Left renal pelvis (tissue), 4 donors: Measurements from ENCODE around the gene PLEKHD1. TPM values are rescaled to one million over a fixed set of nuclear protein-coding genes. Genes with fewer than 3 reads are reported as not detected.

Source experiments
- DNase-seq, 4 donors: peaks; one replicate each; pipeline ENCODE4 v3.0.0-alpha.2; 2013; ENCODE audit warnings: low read depth in 4 of 4, low spot score in 3 of 4
- polyA plus RNA-seq, 4 donors: library from polyadenylated mRNA; unstranded; fragments of 120-200 nt; gene quantifications; one replicate each; pipeline ENCODE4 v1.2.1, GENCODE V29; 2013; ENCODE audit not compliant: insufficient read length in 4 of 4

The PLEKHD1 gene
- polyA plus RNA-seq, 4 donors, result 0.31 to 5.9 (median 4.6) TPM

DNA sequence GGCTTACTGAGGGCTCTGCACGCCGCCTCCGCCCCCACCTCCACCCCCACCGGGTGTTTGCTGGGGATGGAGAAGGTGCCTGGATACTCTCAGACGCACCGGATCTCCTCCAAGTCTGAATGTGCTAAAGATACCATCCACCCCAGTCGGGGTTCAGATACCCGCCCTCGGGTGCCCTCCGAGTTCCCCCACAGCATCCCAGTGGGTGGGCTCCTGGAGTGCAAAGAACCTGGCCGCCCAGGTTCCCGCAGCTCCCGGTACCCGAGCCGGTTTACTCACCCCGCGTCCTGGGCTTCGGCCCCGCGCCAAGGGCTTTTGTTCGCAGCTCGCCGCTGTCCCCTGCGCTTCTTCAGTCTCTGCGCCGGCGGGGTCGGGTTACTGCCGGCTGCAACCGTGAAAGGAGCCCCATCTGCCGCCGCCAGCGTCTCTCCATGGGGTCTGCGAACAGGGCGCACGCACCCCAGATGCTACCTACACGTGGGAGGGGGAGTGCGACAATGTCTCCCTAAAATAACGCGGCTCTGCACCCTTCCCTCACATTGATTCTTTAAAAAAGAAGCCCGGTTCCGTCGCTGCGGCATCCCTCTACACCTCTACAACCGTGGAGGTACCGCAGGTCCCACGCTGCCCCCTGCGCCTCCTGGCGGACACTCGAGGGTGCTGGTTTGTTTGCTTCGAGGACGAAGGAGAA is 89.9 kb downstream of the PLEKHD1 start, which contains the start of gene CCDC177:
Gene CCDC177, minus strand, starts transcription at position 609 of the 691 bp plus-strand sequence. CDS start 1,249 bp downstream, outside the sequence.
- no peak for DNase-seq

DNA sequence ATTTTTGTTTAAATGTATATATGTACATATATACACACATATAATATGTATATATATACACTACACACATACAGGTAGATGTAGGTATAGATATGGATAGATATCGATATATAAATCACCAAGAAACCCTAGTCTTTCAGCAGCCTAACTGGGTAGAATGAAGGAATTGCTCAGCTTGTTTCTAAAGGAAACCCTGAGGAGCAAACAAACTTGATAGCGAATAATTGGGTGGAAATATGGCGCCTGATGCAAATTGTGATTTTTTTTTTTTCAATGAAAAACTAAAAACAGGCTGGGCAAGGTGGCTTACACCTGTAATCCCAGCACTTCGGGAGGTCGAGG is 90.4 kb downstream of the PLEKHD1 start:
- DNase-seq, result no peak

- DNase-seq, result no peak
Observed at GRCh38 chr14:69579476-69579875, 94.9 kb downstream of the PLEKHD1 start.

GRCh38 chr14:69580009-69580577 is 95.6 kb downstream of the PLEKHD1 start:
- DNase-seq, result no peak

Other genes with a start within 250 kb of the PLEKHD1 start
- gene GALNT16, start 224.6 kb upstream of the PLEKHD1 start, polyA plus RNA-seq, result 10 to 100 TPM in 1 of 4 donors, 1 to 10 TPM in 3; 3.5 to 30.8 (median 4.6) TPM
- gene ERH, start 86.4 kb upstream of the PLEKHD1 start, polyA plus RNA-seq, result 100 to 1,000 TPM; 285 to 413 (median 343) TPM
- 10 to 100 TPM; 60.8 to 92.0 (median 82.7) TPM for gene SLC39A9, start 86.0 kb upstream of the PLEKHD1 start, polyA plus RNA-seq
- gene CCDC177, start 90.1 kb downstream of the PLEKHD1 start, polyA plus RNA-seq, result under 1 TPM; 0.08 to 0.31 (median 0.12) TPM
- gene SUSD6, start 126.9 kb downstream of the PLEKHD1 start, polyA plus RNA-seq, result 10 to 100 TPM; 18.5 to 28.3 (median 21.4) TPM